ENCODE data around the gene OXCT2. TPM values are rescaled to one million over a fixed set of nuclear protein-coding genes. Genes with fewer than 3 reads are reported as not detected.
"Not testable (repeated sequence)": the region's sequence is repeated elsewhere in the genome, so short reads cannot be mapped to it uniquely, and the experiment has no call there.

The OXCT2 gene
- total RNA-seq, 1 experiment from 2014 or later = 1.3 TPM

- intact Hi-C loops (cut with micrococcal nuclease; ENCODE audit: unreplicated experiment) = loop anchor here (5.0 to 10.0 kb wide), 2 partner anchors 100 to 198 kb away; no protein-coding TSS in a partner anchor
- no peak overlapping the region for H3K27ac Mint-ChIP-seq (ENCODE audit: unreplicated experiment)
- CTCF ChIA-PET = no interaction called here
- BruUV-seq (replicated peaks) = no TSS peak
- H3K36me3 Mint-ChIP-seq (ENCODE audit: insufficient read depth, unreplicated experiment) = no peaks in the 10 kb centered on the region
- no peak for DNase-seq
- no peak for TF ChIP-seq CTCF (IDR thresholded peaks at IDR 0.05; ENCODE audit: unreplicated experiment)
- no peaks in the 10 kb centered on the region for H3K4me1 Mint-ChIP-seq (ENCODE audit: low read depth, unreplicated experiment)
- no peaks in the 10 kb centered on the region for H3K27me3 Mint-ChIP-seq (ENCODE audit: unreplicated experiment)
- H3K9me3 Mint-ChIP-seq (ENCODE audit: low read depth, unreplicated experiment) = no peaks in the 10 kb centered on the region
- H3K4me3 Mint-ChIP-seq (ENCODE audit: low read depth, unreplicated experiment) = no peak overlapping the region
These were observed 31.5 kb upstream of the OXCT2 start for GRCh38 chr1:39802496-39803260.

- H3K4me3 Mint-ChIP-seq (ENCODE audit: low read depth, unreplicated experiment) = no peak overlapping the region
- BruUV-seq (replicated peaks) = no TSS peak
- intact Hi-C loops (cut with micrococcal nuclease; ENCODE audit: unreplicated experiment) = loop anchor here (5.0 to 10.0 kb wide), 2 partner anchors 98 to 196 kb away; no protein-coding TSS in a partner anchor
- no peak for DNase-seq
- no peaks in the 10 kb centered on the region for H3K4me1 Mint-ChIP-seq (ENCODE audit: low read depth, unreplicated experiment)
- no peaks in the 10 kb centered on the region for H3K27me3 Mint-ChIP-seq (ENCODE audit: unreplicated experiment)
- CTCF ChIA-PET = interaction anchor here (0.6 to 2.0 kb wide), 3 partner anchors 99 to 1780 kb away, joined by 3 to 5 read pairs (median 4); no protein-coding TSS in a partner anchor
- no peaks in the 10 kb centered on the region for H3K9me3 Mint-ChIP-seq (ENCODE audit: low read depth, unreplicated experiment)
- no peak for TF ChIP-seq CTCF (IDR thresholded peaks at IDR 0.05; ENCODE audit: unreplicated experiment)
- H3K27ac Mint-ChIP-seq (ENCODE audit: unreplicated experiment) = peak overlapping the region; percentile 36
- no peaks in the 10 kb centered on the region for H3K36me3 Mint-ChIP-seq (ENCODE audit: insufficient read depth, unreplicated experiment)
These were observed 29.3 kb upstream of the OXCT2 start for GRCh38 chr1:39800471-39800835.

DNA sequence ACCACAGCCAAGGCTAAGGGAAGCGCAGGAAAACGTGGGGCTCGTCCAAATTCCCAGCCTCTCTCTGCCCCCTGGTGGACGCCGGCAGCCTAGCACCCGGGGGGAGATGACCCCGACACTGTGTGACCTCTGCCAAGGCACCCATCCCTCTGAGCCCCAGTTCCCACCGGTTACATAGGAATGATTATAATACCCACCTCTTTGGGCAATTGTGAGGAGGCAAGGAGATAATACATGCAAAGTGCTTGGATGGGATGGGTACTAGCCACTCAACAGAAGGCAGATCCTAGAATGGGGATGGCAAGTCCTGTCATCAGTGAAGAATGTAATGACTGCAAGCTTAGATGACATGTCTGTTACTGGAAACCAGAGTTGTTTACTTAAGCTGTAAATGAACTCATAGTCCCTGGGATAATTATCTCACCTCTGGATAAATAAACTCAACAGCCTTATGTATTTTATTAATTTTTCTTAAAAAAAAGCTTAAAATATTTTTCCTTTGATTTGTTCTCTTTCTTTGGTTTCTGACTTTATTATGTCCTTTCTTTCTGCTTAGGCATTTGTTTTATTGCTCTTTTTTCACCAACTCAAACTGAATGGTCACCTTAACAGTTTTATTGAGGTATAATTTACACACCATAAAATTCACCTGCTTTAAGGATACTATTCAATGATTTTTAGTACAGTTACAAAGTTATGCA, 28.8 kb upstream of the OXCT2 start:
- Mint-ChIP-seq H3K36me3 (ENCODE audit: insufficient read depth, unreplicated experiment) (no peaks in the 10 kb centered on the region), H3K27ac (ENCODE audit: unreplicated experiment) (peak overlapping the region; percentile 36), H3K4me1 (ENCODE audit: low read depth, unreplicated experiment) (no peaks in the 10 kb centered on the region), H3K4me3 (ENCODE audit: low read depth, unreplicated experiment) (peak overlapping the region; percentile 26), H3K27me3 (ENCODE audit: unreplicated experiment) (no peaks in the 10 kb centered on the region), H3K9me3 (ENCODE audit: low read depth, unreplicated experiment) (no peaks in the 10 kb centered on the region)
- CTCF ChIA-PET = interaction anchor here (0.6 to 2.0 kb wide), 4 partner anchors 98 to 1781 kb away, joined by 3 to 5 read pairs (median 4); no protein-coding TSS in a partner anchor
- TF ChIP-seq CTCF (IDR thresholded peaks at IDR 0.05; ENCODE audit: unreplicated experiment) = peak; percentile 95
- intact Hi-C loops (cut with micrococcal nuclease; ENCODE audit: unreplicated experiment) = loop anchor here (5.0 to 10.0 kb wide), 2 partner anchors 98 to 195 kb away; no protein-coding TSS in a partner anchor
- TSS peak; percentile 63 for BruUV-seq (replicated peaks)
- peak; percentile 82 for DNase-seq

- intact Hi-C loops (cut with micrococcal nuclease; ENCODE audit: unreplicated experiment); H3K36me3 Mint-ChIP-seq (ENCODE audit: insufficient read depth, unreplicated experiment); H3K4me1 Mint-ChIP-seq (ENCODE audit: low read depth, unreplicated experiment); H3K9me3 Mint-ChIP-seq (ENCODE audit: low read depth, unreplicated experiment); BruUV-seq (replicated peaks); H3K27me3 Mint-ChIP-seq (ENCODE audit: unreplicated experiment): not testable (repeated sequence)
- CTCF ChIA-PET = interaction anchor here (1.3 to 2.0 kb wide), 2 partner anchors 98 to 193 kb away, joined by 3 to 5 read pairs; no protein-coding TSS in a partner anchor
- peak; percentile 74 for DNase-seq
- Mint-ChIP-seq H3K4me3 (ENCODE audit: low read depth, unreplicated experiment) (peak overlapping the region; percentile 26), H3K27ac (ENCODE audit: unreplicated experiment) (peak overlapping the region; percentile 36)
These were observed 28.0 kb upstream of the OXCT2 start for GRCh38 chr1:39798859-39799769.

Data from Calu3 (cell line).